ENCODE results near the gene POLK.

DNA sequence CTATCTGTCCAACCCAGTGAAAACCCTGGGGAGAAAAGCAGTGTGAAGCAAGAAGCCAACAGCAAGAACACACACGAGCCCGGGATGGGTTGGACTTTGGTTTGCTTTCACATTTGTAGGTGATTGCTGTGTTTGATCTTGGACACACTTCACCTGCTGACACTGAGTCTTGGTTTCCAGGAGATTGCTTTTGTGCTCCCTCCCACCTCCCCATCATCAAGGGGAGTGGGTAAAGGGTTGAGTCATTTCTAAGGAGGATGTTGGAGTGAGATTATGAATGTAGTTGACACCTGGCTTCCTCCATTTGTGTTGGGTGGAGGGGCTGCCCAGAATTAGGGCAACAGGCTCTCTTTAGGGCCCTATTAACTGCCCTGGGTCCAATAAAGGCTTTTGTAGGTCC lies 137.0 kb downstream of the POLK start:
- TF ChIP-seq, protein P1, sequence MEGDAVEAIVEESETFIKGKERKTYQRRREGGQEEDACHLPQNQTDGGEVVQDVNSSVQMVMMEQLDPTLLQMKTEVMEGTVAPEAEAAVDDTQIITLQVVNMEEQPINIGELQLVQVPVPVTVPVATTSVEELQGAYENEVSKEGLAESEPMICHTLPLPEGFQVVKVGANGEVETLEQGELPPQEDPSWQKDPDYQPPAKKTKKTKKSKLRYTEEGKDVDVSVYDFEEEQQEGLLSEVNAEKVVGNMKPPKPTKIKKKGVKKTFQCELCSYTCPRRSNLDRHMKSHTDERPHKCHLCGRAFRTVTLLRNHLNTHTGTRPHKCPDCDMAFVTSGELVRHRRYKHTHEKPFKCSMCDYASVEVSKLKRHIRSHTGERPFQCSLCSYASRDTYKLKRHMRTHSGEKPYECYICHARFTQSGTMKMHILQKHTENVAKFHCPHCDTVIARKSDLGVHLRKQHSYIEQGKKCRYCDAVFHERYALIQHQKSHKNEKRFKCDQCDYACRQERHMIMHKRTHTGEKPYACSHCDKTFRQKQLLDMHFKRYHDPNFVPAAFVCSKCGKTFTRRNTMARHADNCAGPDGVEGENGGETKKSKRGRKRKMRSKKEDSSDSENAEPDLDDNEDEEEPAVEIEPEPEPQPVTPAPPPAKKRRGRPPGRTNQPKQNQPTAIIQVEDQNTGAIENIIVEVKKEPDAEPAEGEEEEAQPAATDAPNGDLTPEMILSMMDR (IDR thresholded peaks at IDR 0.05), result no peak
- no peak for TF ChIP-seq POLR2A (IDR thresholded peaks at IDR 0.05)

Measured in heart left ventricle (tissue), 13 donors.